Loucy (cell line): ENCODE results near the gene PTPRK.

Experiments used
- CTCF ChIP-seq: fragments of 200-600 bp; sonication (generic); conservative IDR thresholded peaks from 2 replicates; pipeline ENCODE4 v1.5.1; 2014; ENCODE audit warnings: mild to moderate bottlenecking, antibody characterized with exemption, low read length
- EZH2phosphoT487 ChIP-seq: fragments of 200-600 bp; IDR thresholded peaks from 2 replicates; pipeline ENCODE4 v1.6.1; 2018; ENCODE audit warnings: antibody characterized with exemption, mild to moderate bottlenecking, moderate library complexity, borderline replicate concordance

GRCh38 chr6:128493877-128494276 lies 26.5 kb downstream of the PTPRK start:
- TF ChIP-seq CTCF (no peak), EZH2phosphoT487 (no peak)
